Upper lobe of right lung (tissue), 1 donor: ENCODE results near the gene SCARB1. TPM values are rescaled to one million over a fixed set of nuclear protein-coding genes. Genes with fewer than 3 reads are reported as not detected.
"Not testable (repeated sequence)": the region's sequence is repeated elsewhere in the genome, so short reads cannot be mapped to it uniquely, and the experiment has no call there.

Source experiments
- ATAC-seq: fragments of 200-7000 bp; cut with Tn5 transposase; one replicate; pipeline ENCODE4 v1.9.1; 2020; ENCODE audit warnings: mild to moderate bottlenecking, moderate library complexity
- DNase-seq: peaks from one replicate; pipeline ENCODE4 v3.0.0-alpha.2; 2020
- H3K27ac ChIP-seq: fragments of 200-600 bp; one replicate; pipeline ENCODE4 v1.8.0; 2022
- H3K27me3 ChIP-seq: fragments of 200-600 bp; one replicate; pipeline ENCODE4 v1.8.0; 2022; ENCODE audit warnings: mild to moderate bottlenecking
- H3K36me3 ChIP-seq: fragments of 200-600 bp; one replicate; pipeline ENCODE4 v1.8.0; 2022
- H3K4me1 ChIP-seq: fragments of 200-600 bp; one replicate; pipeline ENCODE4 v1.8.0; 2022
- H3K4me3 ChIP-seq: fragments of 200-600 bp; one replicate; pipeline ENCODE4 v1.8.0; 2022; ENCODE audit warnings: mild to moderate bottlenecking
- H3K9me3 ChIP-seq: fragments of 200-600 bp; one replicate; pipeline ENCODE4 v1.8.0; 2022
- intact Hi-C: fragments of 100-400 bp; cut with DNase I; formaldehyde crosslinking; loops from one replicate; pipeline ENCODE4 v1.11.0; 2022
- long read RNA-seq: library from polyadenylated mRNA; unstranded; transcript quantifications from one replicate; pipeline ENCODE4 v2.0.0, GENCODE V29; 2021
- total RNA-seq: library from RNA; stranded (reverse); fragmentation: NEBNext Ultra II Directional; extraction: Animal tissue kit (Norgen Biotek cat#: 25700); gene quantifications from one replicate; pipeline ENCODE4 v1.2.1, GENCODE V29; 2021
- TF ChIP-seq, protein P1 (sequence below): fragments of 200-600 bp; IDR thresholded peaks from one replicate; pipeline ENCODE4 v1.8.0; 2022; ENCODE audit warnings: antibody characterized with exemption
- donor health status: DM: no; HTN: yes; CAD: no; lungs with severe emphysema.

The SCARB1 gene, protein sequence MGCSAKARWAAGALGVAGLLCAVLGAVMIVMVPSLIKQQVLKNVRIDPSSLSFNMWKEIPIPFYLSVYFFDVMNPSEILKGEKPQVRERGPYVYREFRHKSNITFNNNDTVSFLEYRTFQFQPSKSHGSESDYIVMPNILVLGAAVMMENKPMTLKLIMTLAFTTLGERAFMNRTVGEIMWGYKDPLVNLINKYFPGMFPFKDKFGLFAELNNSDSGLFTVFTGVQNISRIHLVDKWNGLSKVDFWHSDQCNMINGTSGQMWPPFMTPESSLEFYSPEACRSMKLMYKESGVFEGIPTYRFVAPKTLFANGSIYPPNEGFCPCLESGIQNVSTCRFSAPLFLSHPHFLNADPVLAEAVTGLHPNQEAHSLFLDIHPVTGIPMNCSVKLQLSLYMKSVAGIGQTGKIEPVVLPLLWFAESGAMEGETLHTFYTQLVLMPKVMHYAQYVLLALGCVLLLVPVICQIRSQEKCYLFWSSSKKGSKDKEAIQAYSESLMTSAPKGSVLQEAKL
- total RNA-seq, result 35.3 TPM
- long read RNA-seq, transcript SCARB1-202 (12 exons, 3,329 nt), result minor isoform, 9 of 107 reads
- long read RNA-seq, transcript SCARB1-201 (13 exons, 2,611 nt), result major isoform, 72 of 107 reads
- long read RNA-seq, partial matches to known transcripts, result 16 of 107 reads
- long read RNA-seq, other reads (novel, unspliced or antisense), result 8 of 107 reads

DNA sequence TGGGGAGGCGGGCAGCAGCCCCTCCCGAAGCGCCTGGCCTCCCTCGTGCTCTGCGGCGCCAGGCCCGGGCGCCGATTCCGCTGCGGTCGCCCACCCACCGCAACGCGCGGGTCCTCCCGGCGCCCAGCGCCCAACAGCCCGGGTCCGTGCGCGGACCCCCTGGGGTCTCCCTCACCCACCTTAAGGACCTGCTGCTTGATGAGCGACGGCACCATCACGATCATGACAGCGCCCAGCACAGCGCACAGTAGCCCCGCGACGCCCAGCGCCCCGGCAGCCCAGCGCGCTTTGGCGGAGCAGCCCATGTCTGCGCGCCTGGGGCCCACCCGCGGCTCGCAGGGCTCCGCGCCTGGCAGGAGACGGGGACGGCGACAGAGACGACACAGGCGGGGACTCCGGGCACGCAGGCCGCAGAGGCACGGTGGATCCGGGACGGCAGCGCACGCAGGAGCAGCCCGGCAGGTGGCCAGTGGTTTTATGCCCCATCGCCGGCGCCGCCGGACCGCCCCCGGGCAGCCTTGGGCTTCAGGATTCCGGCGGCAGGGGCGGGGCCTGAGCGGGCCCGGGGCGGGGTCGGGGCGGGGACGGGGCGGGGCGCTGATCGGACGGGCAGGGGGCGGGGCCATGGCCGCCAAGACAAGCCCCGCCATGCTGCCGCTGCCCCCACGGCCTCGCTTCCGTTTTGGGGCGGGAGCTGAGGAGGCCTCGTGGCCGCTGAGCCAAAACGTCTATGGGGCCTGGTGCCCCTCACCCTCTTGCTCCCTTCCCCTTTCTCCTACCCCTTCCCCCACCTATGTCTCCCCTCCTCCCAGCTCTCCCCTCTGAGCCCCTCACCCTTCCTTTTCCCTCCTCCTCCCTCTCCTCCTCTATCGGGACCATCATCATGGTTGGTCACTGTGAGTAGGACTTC lies at the start of gene SCARB1:
SCARB1 (minus strand) TSS at position 449 of the 910 bp plus-strand sequence; CDS start at position 305, 144 bp downstream.
- Histone ChIP-seq H3K9me3 (no peaks in the 10 kb centered on the region), H3K36me3 (no peaks in the 10 kb centered on the region), H3K27me3 (no peaks in the 10 kb centered on the region), H3K4me3 (peak within 1 kb of the TSS; percentile 78), H3K4me1 (peaks cover 15% of the 10 kb centered on the region), H3K27ac (peak within 1 kb of the TSS; percentile 51)
- DNase-seq, result peak; percentile 92
- ATAC-seq, result peak; percentile 94
- intact Hi-C loops, result no loop called here
- TF ChIP-seq, protein P1, sequence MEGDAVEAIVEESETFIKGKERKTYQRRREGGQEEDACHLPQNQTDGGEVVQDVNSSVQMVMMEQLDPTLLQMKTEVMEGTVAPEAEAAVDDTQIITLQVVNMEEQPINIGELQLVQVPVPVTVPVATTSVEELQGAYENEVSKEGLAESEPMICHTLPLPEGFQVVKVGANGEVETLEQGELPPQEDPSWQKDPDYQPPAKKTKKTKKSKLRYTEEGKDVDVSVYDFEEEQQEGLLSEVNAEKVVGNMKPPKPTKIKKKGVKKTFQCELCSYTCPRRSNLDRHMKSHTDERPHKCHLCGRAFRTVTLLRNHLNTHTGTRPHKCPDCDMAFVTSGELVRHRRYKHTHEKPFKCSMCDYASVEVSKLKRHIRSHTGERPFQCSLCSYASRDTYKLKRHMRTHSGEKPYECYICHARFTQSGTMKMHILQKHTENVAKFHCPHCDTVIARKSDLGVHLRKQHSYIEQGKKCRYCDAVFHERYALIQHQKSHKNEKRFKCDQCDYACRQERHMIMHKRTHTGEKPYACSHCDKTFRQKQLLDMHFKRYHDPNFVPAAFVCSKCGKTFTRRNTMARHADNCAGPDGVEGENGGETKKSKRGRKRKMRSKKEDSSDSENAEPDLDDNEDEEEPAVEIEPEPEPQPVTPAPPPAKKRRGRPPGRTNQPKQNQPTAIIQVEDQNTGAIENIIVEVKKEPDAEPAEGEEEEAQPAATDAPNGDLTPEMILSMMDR, result no peak

DNA sequence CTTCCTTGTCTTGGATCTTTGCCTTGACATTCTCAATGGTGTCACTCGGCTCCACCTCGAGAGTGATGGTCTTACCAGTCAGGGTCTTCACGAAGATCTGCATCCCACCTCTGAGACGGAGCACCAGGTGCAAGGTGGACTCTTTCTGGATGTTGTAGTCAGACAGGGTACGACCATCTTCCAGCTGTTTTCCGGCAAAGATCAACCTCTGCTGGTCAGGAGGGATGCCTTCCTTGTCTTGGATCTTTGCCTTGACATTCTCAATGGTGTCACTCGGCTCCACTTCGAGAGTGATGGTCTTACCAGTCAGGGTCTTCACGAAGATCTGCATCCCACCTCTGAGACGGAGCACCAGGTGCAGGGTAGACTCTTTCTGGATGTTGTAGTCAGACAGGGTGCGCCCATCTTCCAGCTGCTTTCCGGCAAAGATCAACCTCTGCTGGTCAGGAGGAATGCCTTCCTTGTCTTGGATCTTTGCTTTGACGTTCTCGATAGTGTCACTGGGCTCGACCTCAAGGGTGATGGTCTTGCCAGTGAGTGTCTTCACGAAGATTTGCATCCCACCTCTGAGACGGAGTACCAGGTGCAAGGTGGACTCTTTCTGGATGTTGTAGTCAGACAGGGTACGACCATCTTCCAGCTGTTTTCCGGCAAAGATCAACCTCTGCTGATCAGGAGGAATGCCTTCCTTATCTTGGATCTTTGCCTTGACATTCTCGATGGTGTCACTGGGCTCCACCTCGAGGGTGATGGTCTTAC lies 49.0 kb upstream of the SCARB1 start:
- H3K9me3 ChIP-seq, intact Hi-C loops, ATAC-seq, H3K27me3 ChIP-seq, H3K27ac ChIP-seq, DNase-seq: not testable (repeated sequence)
- Histone ChIP-seq H3K4me1 (peaks cover 41% of the 10 kb centered on the region), H3K36me3 (peaks cover 32% of the 10 kb centered on the region), H3K4me3 (peak overlapping the region; percentile 88)

DNA sequence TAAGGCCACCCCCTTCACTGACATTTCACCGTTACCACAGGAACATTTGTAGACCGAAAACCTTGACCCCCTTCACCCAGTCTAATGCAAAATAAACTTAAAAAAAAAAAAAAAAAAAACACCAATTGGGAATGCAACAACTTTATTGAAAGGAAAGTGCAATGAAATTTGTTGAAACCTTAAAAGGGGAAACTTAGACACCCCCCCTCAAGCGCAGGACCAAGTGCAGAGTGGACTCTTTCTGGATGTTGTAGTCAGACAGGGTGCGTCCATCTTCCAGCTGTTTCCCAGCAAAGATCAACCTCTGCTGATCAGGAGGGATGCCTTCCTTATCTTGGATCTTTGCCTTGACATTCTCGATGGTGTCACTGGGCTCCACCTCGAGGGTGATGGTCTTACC lies 47.9 kb upstream of the SCARB1 start:
- DNase-seq, H3K27ac ChIP-seq, H3K9me3 ChIP-seq, H3K27me3 ChIP-seq, ATAC-seq, intact Hi-C loops: not testable (repeated sequence)
- peaks cover 36% of the 10 kb centered on the region for H3K4me1 ChIP-seq
- peaks cover 32% of the 10 kb centered on the region for H3K36me3 ChIP-seq
- peak overlapping the region; percentile 32 for H3K4me3 ChIP-seq

DNA sequence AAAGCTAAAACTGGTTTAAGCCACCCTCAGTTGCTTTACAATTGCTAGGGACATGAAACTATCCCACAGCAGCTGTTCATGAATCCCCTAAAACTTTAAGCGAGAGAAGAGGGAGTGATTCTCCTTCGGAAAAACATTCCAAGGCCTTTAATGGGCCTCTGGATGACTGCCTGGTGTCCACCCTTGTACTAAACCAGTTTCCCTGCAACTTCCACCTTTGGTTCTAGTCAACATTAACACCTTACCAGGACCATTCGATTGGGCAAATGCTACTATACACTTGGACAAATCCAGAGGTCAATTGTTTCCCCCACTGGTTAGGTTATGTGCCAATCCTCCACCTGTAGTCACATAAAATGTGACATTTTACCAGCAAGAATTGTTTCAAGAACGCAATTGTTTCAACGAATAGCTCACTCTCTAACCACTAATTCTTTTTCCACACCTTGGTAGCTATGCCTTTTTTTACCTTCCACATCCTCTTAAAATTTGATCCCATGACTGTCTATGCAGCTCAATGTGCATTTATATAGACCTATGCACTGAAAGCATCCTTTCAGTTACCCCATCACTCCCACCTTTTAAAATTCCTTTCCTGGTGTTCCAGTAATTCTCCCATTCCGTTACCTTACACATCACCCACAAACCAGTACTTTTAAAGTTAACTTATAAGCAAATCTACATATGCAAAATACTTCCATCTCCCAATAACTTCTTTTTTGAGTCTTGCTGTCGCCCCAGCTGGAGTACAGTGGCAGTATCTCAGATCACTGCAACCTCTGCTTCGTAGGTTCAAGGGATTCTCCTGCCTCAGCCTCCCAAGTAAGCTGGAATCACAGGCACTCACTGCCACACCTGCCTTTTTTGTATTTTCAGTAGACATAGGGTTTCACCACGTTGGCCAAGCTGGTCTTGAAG lies 47.2 kb upstream of the SCARB1 start:
- H3K36me3 ChIP-seq, result peaks cover 32% of the 10 kb centered on the region
- no peak overlapping the region for H3K27ac ChIP-seq
- no peak for ATAC-seq
- intact Hi-C loops, result no loop called here
- peaks cover 29% of the 10 kb centered on the region for H3K4me1 ChIP-seq
- TF ChIP-seq, protein P1, result no peak
- H3K9me3 ChIP-seq, result no peaks in the 10 kb centered on the region
- H3K4me3 ChIP-seq, result peak overlapping the region; percentile 32
- no peak for DNase-seq
- no peaks in the 10 kb centered on the region for H3K27me3 ChIP-seq

DNA sequence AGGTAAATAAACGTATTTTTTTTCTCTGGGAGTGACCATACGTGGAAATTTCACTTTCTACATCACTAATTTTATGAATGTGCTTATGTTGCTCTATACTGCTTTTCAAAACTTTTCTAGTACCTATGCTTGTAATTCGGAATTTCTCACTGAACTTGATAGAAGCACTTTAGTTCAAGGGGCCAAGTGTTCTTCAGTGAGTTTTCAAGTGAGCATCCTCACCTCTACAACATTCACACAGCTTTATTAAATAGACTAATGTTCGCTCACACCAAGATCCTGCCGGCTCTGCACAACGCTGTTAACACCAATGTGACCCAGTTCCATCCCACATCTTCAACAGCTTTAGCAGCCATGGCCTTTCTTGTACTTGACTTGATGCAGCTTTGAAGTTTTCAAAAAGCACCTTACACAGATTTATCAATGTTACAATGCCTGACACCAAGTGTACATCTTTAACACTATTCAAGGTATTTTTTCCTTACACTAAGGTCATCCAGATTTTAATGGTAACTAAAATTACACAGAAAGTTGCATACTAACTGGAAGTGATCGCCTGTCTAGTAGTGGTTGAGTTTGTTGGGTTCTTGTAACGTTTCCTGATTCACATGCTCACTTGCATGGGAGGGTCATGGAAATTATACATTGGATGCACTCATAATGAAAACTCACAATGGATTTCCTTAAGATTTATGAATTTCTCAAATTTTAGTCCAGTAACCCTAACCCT lies 46.3 kb upstream of the SCARB1 start:
- Histone ChIP-seq H3K36me3 (peaks cover 32% of the 10 kb centered on the region), H3K4me1 (peaks cover 23% of the 10 kb centered on the region), H3K9me3 (no peaks in the 10 kb centered on the region), H3K27ac (no peak overlapping the region), H3K27me3 (no peaks in the 10 kb centered on the region), H3K4me3 (peak overlapping the region; percentile 32)
- TF ChIP-seq, protein P1, result no peak
- no peak for ATAC-seq
- no peak for DNase-seq
- intact Hi-C loops, result no loop called here
